Transverse colon (tissue), 4 donors: ENCODE measurements around the gene GMDS. TPM values are rescaled to one million over a fixed set of nuclear protein-coding genes. Genes with fewer than 3 reads are reported as not detected.
"Not testable (repeated sequence)": the region's sequence is repeated elsewhere in the genome, so short reads cannot be mapped to it uniquely, and the experiment has no call there.

Experiments used
- DNase-seq: peaks from one replicate; pipeline ENCODE4 v3.0.0-alpha.2; 2019
- H3K27ac ChIP-seq, 4 donors: fragments of 200-600 bp; sonication (generic); 2 replicates each; pipeline ENCODE4 v1.5.1; 2016 to 2018; ENCODE audit warnings: inconsistent platforms in 4 of 4
- H3K27me3 ChIP-seq: fragments of 200-600 bp; sonication (generic); 2 replicates; pipeline ENCODE4 v1.5.1; 2017; ENCODE audit warnings: inconsistent platforms
- H3K36me3 ChIP-seq, 4 donors: fragments of 200-600 bp; sonication (generic); 2 replicates each; pipeline ENCODE4 v1.5.1; 2017 to 2019; ENCODE audit warnings: inconsistent platforms in 4 of 4
- H3K4me1 ChIP-seq, 4 donors: fragments of 200-600 bp; sonication (generic); 2 replicates each; pipeline ENCODE4 v1.5.1; 2017 to 2020; ENCODE audit warnings: inconsistent platforms in 4 of 4
- H3K4me3 ChIP-seq, 4 donors: fragments of 200-600 bp; sonication (generic); 1 replicate in 1 of 4; 2 replicates in 3 of 4; pipeline versions ENCODE4 v1.5.1 to v1.6.1; 2017 to 2019; ENCODE audit warnings: inconsistent platforms in 4 of 4
- H3K9me3 ChIP-seq, 2 donors: fragments of 200-600 bp; sonication (generic); 2 replicates each; pipeline ENCODE4 v1.5.1; 2017 to 2019; ENCODE audit warnings: inconsistent platforms in 2 of 2
- CTCF ChIP-seq, 5 experiments: fragments of 200-600 bp in 3 of 5; fragments of 450-650 bp in 2 of 5; sonication (generic) in 3 of 5; IDR thresholded peaks; 1 replicate in 2 of 5; 2 replicates in 3 of 5; pipeline ENCODE4 v1.5.1; 2016 to 2017; ENCODE audit warnings: antibody characterized with exemption in 5 of 5, inconsistent platforms in 3 of 5, mild to moderate bottlenecking in 2 of 5, moderate library complexity in 1 of 5
- EP300 ChIP-seq: sonication (generic); formaldehyde crosslinking; IDR thresholded peaks from one replicate; pipeline ENCODE4 v1.6.1; 2017; ENCODE audit warnings: antibody characterized with exemption, low read depth
- POLR2A ChIP-seq: fragments of 450-650 bp; IDR thresholded peaks from one replicate; pipeline ENCODE4 v1.6.1; 2016; ENCODE audit warnings: antibody characterized with exemption, mild to moderate bottlenecking, moderate library complexity
- POLR2AphosphoS5 ChIP-seq, 3 donors: sonication (generic); formaldehyde crosslinking; IDR thresholded peaks; one replicate each; pipeline ENCODE4 v1.6.1; 2016; ENCODE audit warnings: antibody characterized with exemption in 3 of 3
- WGBS, 2 donors: methylation state at CpG; one replicate each; pipeline ENCODE4 v1.1.5; 2018; ENCODE audit warnings: low coverage in 1 of 2; 5-methylcytosine and 5-hydroxymethylcytosine counted together
- in situ Hi-C, 4 donors: fragments of 200-750 bp; cut with MboI; loops; one replicate each; pipeline versions ENCODE4 v1.15.0 to v1.15.1; 2017; ENCODE audit warnings: low sequenced_read_pairs in 3 of 4, low pct_ligation_motif_present in 1 of 4, low pct_unique_long_range_greater_than_20kb in 1 of 4
- intact Hi-C: fragments of 100-400 bp; cut with DNase I; formaldehyde crosslinking; loops from one replicate; pipeline ENCODE4 v1.15.1; 2023; ENCODE audit warnings: low total_unique reads
- total RNA-seq, 4 donors: library from RNA; depleted of rRNA; stranded (reverse); fragments of >200 nt; gene quantifications; one replicate each; pipeline ENCODE4 v1.1.0, GENCODE V29; 2016

The GMDS gene
- total RNA-seq, 4 donors from 2014 or later, result 66.2 to 546 (median 102) TPM

DNA sequence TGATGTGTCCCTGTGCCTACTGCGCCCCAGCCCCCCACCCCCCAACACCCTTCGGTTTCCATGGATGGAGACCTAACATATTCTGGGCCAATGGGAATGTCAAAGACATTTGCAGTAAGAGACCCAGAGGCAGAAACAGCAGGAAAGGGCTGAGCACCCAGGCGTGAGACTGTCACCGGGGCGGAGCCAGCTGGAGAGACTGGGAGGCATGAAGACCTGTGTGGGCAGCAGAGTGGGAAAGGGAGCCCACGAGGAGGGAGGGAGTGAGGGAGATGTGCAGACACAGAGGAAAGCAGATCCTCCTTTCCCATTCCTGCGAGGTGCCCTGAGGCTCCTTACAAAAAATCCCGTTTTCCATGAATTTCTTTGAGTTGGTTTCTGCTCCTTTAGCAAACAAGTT, 485.5 kb downstream of the GMDS start:
- H3K36me3 ChIP-seq, result no peaks in the 10 kb centered on the region
- in situ Hi-C loops, result no loop called here
- no peak overlapping the region for H3K4me3 ChIP-seq
- H3K27me3 ChIP-seq, result no peaks in the 10 kb centered on the region
- DNase-seq, result no peak
- no peaks in the 10 kb centered on the region for H3K9me3 ChIP-seq
- intact Hi-C loops, result no loop called here
- WGBS, 2 donors, result 98% methylated on average over 8 of the region's 8 CpGs; no CpG with 5 or more reads in 1 of the 2 donors
- H3K27ac ChIP-seq, result no peak overlapping the region
- H3K4me1 ChIP-seq, result peaks cover 0 to 17% (median 4%) of the 10 kb centered on the region in 4 donors
- TF ChIP-seq EP300 (no peak), POLR2A (no peak), POLR2AphosphoS5 (IDR thresholded peaks at IDR 0.05) (no peak), CTCF (IDR thresholded peaks at IDR 0.05) (no peak)

- Histone ChIP-seq H3K36me3 (no peaks in the 10 kb centered on the region), H3K9me3 (no peaks in the 10 kb centered on the region), H3K4me1 (peaks cover 0 to 17% (median 4%) of the 10 kb centered on the region in 4 donors), H3K27me3 (no peaks in the 10 kb centered on the region), H3K27ac (no peak overlapping the region), H3K4me3 (no peak overlapping the region)
- WGBS, 2 donors, result 77 to 79% methylated on average over 8 of the region's 8 CpGs
- in situ Hi-C loops, result no loop called here
- intact Hi-C loops, result no loop called here
- DNase-seq, result no peak
- TF ChIP-seq POLR2AphosphoS5 (IDR thresholded peaks at IDR 0.05), result no peak
- no peak for TF ChIP-seq EP300
- no peak for TF ChIP-seq CTCF (IDR thresholded peaks at IDR 0.05)
- TF ChIP-seq POLR2A, result no peak
Measured at GRCh38 chr6:1758076-1758679, 487.2 kb downstream of the GMDS start.

DNA sequence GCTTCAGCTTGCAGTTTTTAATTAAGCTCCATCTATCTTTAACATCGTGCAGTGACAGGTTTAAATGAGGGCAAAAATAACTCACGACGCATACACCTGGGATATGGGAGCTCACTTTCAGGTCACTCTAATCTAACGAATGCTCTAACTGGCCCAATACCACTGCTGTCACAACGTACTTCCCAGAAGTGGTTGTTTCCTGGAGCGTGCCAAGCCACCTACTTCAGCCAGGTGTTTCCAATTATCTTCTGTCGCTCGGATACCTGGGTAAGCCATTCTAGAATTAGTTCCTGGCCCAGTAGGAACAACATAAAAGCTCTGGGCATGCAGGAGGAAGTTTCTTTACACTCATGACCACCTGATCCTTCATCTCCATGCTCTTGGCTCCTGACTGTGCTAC, 488.3 kb downstream of the GMDS start:
- H3K27ac ChIP-seq, result no peak overlapping the region
- H3K36me3 ChIP-seq, result no peaks in the 10 kb centered on the region
- H3K4me3 ChIP-seq, result no peak overlapping the region
- no peak for DNase-seq
- H3K27me3 ChIP-seq, result no peaks in the 10 kb centered on the region
- H3K9me3 ChIP-seq, result no peaks in the 10 kb centered on the region
- TF ChIP-seq POLR2AphosphoS5 (IDR thresholded peaks at IDR 0.05), result no peak
- TF ChIP-seq POLR2A, result no peak
- no peak for TF ChIP-seq CTCF (IDR thresholded peaks at IDR 0.05)
- no peak for TF ChIP-seq EP300
- intact Hi-C loops, result no loop called here
- in situ Hi-C loops, result no loop called here
- 81 to 100% methylated on average over 2 to 8 of the region's 8 CpGs for WGBS, 2 donors
- peaks cover 0 to 14% (median 3%) of the 10 kb centered on the region in 4 donors for H3K4me1 ChIP-seq

DNA sequence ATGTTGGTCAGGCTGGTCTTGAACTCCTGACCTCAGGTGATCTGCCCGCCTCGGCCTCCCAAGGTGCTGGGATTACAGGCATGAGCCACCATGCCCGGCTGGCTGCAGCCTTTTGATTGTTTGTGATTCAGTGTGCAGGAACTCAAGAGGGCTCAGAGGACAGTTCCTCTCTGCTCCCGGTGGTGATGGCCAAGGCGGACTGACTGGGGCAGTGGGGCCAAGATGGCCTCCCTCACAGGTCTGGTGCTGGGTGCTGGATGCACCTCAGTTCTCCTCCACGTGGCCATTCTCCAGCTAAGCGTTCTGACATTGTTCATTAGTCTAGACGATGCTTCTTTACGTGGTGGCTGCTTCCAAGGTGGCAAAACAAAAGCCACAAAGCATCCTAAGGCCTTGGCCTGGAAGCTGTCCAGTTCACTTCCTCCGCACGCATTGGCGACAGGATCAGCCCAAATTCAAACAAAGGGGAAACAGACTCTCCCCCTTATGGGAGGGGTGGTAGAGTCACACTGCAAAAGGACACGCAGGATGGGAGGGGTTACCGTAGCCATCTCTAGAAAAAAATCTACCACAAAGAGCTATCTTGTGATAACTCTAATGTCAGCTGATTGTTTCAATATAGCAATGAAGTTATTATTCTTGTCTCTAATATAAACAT, 488.8 kb downstream of the GMDS start:
- TF ChIP-seq POLR2A, result no peak
- no peak for TF ChIP-seq POLR2AphosphoS5 (IDR thresholded peaks at IDR 0.05)
- TF ChIP-seq CTCF (IDR thresholded peaks at IDR 0.05), result no peak
- no peak for TF ChIP-seq EP300
- no peak for DNase-seq
- in situ Hi-C loops (no loop called here), intact Hi-C loops (no loop called here)
- 81 to 88% methylated on average over 5 to 14 of the region's 14 CpGs for WGBS, 2 donors
- Histone ChIP-seq H3K4me3 (no peak overlapping the region), H3K4me1 (peaks cover 0 to 9% (median under 1%) of the 10 kb centered on the region in 4 donors), H3K27ac (no peak overlapping the region), H3K36me3 (no peaks in the 10 kb centered on the region), H3K9me3 (no peaks in the 10 kb centered on the region), H3K27me3 (no peaks in the 10 kb centered on the region)

DNA sequence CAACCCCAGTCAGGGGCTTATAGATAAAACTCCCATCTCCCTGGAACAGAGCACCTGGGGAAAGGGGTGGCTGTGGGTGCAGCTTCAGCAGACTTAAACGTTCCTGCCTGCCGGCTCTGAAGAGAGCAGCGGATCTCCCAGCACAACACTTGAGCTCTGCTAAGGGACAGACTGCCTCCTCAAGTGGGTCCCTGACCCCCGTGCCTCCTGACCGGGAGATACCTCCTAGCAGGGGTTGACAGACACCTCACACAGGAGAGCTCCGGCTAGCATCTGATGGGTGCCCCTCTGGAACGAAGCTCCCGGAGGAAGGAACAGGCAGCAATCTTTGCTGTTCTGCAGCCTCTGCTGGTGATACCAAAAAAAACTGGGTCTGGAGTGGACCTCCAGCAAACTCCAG, 494.3 kb downstream of the GMDS start:
- H3K4me1 ChIP-seq, H3K36me3 ChIP-seq, in situ Hi-C loops, H3K27ac ChIP-seq, H3K27me3 ChIP-seq, intact Hi-C loops, DNase-seq, H3K9me3 ChIP-seq, H3K4me3 ChIP-seq: not testable (repeated sequence)
- 100% methylated on average over 6 of the region's 8 CpGs; no CpG with 5 or more reads in 1 of the 2 donors for WGBS, 2 donors
